Mammary microvascular endothelial cell (primary cell): Measurements from ENCODE around the gene ARPC2. TPM values are rescaled to one million over a fixed set of nuclear protein-coding genes. Genes with fewer than 3 reads are reported as not detected.

Experiments
- total RNA-seq: library from RNA; depleted of rRNA; stranded (reverse); fragments of >200 nt; gene quantifications from 2 replicates; pipeline ENCODE4 v1.2.3, GENCODE V29; 2015

Gene ARPC2
- 599 and 620 TPM in 2 replicates for total RNA-seq

GRCh38 chr2:218216674-218217359, at the start of gene ARPC2:
ARPC2 (plus strand) TSS chr2:218217189; CDS start chr2:218217471, 282 bp downstream.

GRCh38 chr2:218260742-218261422, 43.9 kb downstream of the ARPC2 start, which contains the start of gene GPBAR1:
GPBAR1 (plus strand) TSS chr2:218261015; CDS start chr2:218262725, 1,710 bp downstream.

DNA sequence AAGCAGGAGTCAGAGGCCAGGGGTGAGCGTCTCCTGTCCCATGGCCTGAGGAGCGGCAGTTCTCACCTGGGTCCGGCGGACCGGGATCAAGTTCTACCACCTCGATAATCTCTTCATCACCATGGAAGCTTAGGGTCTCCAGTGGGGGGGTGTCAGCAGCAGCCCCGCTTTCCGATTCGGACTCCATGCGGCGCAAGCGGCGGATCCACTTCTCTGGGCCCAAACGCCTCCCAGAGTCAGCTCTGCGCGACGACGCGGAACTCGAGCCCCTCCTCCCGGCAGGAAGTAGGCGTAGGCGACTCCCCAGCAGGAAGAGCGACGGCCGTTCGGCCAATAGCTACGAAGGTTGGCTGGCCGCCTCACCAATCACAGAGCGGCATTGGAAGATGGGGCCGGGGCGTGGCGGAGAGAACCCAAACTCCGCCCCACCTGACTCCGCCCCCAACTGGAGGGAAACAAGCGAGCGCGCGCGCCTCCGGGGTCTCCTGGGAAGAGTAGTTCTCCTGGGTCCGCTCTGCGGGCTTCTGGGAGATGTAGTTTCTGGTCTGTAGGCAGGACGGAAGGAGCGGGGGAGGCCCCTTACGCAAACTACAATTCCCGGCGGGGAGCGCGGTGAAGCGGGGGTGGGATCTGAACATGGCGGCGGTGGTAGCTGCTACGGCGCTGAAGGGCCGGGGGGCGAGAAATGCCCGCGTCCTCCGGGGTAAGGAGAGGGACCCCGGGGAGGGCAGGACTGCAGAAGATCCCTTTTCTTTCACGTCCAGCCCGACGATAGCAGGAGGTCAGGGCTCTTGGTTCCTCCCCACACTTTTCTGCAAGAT, 53.1 kb downstream of the ARPC2 start, which contains the start of the genes AAMP and PNKD:
Gene AAMP, minus strand, starts transcription at position 238 of the 821 bp plus-strand sequence. Its CDS starts 51 bp downstream, at position 187.
Gene PNKD, plus strand, starts transcription at position 620 of the 821 bp plus-strand sequence. Its CDS starts 17 bp downstream, at position 637.

DNA sequence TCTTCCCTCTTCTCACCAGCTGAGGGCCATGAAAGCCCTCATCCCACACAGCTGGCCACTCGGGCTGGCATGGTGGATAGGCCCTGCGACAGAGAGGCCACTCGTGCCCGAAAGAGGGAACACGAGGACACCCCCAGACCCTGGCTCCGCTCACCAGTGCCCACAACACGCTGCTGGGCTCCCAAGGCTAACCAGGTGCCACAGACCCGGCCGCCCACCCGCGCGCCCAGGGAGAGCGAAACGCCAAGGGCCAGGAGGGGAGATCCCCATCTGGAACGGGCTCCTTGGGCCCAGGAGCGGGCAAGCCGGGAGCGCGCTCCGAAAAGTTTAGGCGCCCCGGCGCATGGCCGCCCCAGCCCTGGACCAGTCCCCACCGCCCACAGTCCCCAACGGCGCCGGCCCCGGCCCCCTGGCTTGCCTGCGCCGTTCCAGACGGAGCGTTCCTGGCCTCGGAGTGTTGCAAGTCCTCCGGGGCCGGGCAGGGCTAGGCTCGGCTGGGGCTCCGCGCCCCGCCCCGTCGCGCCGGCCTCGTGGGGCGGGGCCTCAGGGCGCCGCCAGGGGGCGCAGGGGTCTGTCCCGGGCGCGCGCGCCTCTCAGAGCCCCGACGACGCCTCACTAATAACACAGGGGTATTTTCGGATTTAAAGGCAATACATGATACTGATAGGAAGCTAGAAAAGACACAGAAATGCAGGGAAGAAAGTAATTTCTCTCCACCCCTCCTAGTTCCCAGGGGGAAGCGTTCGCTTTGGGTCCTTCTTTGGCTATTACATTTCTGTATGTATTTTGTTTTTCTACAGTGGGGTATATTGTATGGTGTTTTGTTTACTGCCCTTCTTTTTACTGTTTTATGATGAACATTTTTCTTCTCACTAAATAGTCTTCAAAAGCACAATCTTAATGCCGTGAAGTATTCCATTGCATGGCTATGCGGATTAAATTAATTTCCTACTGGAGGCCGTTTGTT, 75.3 kb downstream of the ARPC2 start, which contains the start of gene TMBIM1:
Gene TMBIM1, minus strand, starts transcription at position 456 of the 967 bp plus-strand sequence. CDS start 10,362 bp downstream, outside the sequence.

Other genes starting within 250 kb of the ARPC2 start
- gene TNS1, start 214.2 kb upstream of the ARPC2 start, total RNA-seq, result 29.8 and 34.9 TPM in 2 replicates
- gene RUFY4, start 147.9 kb upstream of the ARPC2 start, total RNA-seq, result not detected in 2 replicates
- gene CXCR2, start 91.2 kb upstream of the ARPC2 start, total RNA-seq, result not detected in 2 replicates
- gene CXCR1, start 50.2 kb upstream of the ARPC2 start, total RNA-seq, result not detected in 2 replicates
- not detected in 2 replicates for gene GPBAR1, start 43.8 kb downstream of the ARPC2 start, total RNA-seq
- gene AAMP, start 52.9 kb downstream of the ARPC2 start, total RNA-seq, result 122 and 127 TPM in 2 replicates
- 40.0 and 53.2 TPM in 2 replicates for gene PNKD, start 53.3 kb downstream of the ARPC2 start, total RNA-seq
- 128 and 133 TPM in 2 replicates for gene TMBIM1, start 75.3 kb downstream of the ARPC2 start, total RNA-seq
- gene CATIP, start 139.7 kb downstream of the ARPC2 start, total RNA-seq, result not detected in 2 replicates
- under 0.01 and 0.05 TPM in 2 replicates for gene SLC11A1, start 165.1 kb downstream of the ARPC2 start, total RNA-seq
- 58.6 and 66.5 TPM in 2 replicates for gene CTDSP1, start 182.7 kb downstream of the ARPC2 start, total RNA-seq
- not detected in 2 replicates for gene VIL1, start 201.9 kb downstream of the ARPC2 start, total RNA-seq